GM19324 (cell line): ENCODE results near the gene SEMA5A.
"Not testable (repeated sequence)": the region's sequence is repeated elsewhere in the genome, so short reads cannot be mapped to it uniquely, and the experiment has no call there.

Experiments used
- ATAC-seq: cut with Tn5 transposase; IDR thresholded peaks from one replicate; pipeline ENCODE4 v1.9.1; 2021; ENCODE audit warnings: mild to moderate bottlenecking, moderate library complexity; ENCODE audit not compliant: unreplicated experiment, low FRiP score

The SEMA5A gene

GRCh38 chr5:9411142-9411541 lies 134.7 kb downstream of the SEMA5A start:
- ATAC-seq, result no peak

DNA sequence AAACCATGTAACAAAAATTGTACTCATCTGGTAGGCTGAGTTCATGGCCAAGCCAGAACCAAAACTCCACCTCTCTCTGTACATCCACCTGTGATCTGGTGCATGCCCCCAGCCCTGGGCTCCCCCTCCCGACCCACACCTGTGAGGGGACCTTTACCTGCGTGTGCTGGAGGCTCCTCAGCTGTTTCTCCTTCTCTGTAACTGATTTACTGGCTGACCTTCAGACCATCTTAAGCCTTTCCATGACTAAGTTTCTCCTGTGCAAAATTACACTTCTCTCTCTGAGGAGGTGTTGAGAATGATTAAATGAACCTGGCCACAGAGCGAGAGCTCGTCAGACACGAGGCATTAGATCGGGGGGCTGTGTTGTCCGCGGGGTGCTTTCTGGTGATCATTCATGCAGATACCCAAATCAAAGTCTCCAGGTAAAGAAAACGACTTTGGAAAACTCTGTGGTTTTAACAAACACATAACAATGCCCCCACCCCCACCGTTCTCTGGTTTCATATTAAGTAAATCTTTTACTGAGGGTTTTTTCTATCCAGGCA lies 136.4 kb downstream of the SEMA5A start:
- ATAC-seq, result no peak

- no peak for ATAC-seq
Measured at GRCh38 chr5:9408964-9409363, 136.9 kb downstream of the SEMA5A start.

GRCh38 chr5:9405196-9405754 lies 140.6 kb downstream of the SEMA5A start:
- no peak for ATAC-seq

- no peak for ATAC-seq
Measured at GRCh38 chr5:9401786-9402472, 143.9 kb downstream of the SEMA5A start.

DNA sequence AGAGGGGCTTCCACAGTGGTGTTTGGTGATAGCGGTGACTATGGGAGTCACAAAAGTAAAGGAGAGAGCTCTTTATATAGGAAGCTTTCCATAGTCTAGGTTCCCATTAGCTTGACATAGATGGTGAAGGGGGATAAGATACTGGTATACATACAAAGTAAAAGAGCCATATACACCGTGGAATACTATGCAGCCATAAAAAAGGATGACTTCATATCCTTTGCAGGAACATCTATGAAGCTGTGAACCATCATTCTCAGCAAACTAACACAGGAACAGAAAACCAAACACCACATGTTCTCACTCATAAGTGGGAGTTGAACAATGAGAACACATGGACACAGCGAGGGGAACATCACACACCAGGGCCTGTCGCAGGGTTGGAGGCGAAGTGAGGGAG lies 146.1 kb downstream of the SEMA5A start:
- not testable (repeated sequence) for ATAC-seq

DNA sequence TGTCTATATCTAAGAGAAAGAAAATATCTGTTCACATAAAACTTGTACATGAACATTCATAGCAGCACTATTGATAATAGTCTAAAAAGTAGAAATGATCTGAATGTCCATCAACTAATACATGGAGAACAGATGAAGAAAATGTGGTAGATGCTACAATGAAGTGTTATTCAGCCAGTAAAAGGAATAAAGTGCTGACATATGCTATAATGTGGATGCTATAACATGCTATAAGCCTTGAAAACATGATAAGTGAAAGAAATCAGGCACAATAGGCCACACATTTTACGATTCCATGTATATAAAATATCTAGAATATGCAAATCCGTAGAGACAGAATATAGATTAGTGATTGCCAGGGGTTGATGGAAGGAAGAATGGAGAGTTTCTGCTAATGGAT lies 146.8 kb downstream of the SEMA5A start:
- ATAC-seq, result no peak

DNA sequence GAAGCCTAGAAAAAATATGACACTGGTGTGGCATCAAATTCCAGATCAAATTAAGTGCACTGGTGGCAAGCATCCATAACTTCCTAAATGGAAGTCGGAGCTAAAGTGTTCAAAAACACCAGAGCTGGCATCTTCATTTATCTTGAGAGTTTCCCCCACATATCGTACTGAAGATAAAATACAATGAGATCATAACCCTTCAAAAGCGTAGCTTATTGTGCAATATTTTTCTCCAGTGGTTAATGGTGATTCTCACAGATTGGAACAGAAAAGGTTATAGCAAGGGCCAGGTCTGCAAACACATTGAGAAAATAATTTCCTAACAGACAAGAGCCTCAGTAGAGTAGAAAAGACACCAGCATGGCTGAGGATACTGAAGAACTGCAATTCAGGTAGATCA lies 147.6 kb downstream of the SEMA5A start:
- ATAC-seq, result no peak

GRCh38 chr5:9396285-9396770 lies 149.5 kb downstream of the SEMA5A start:
- ATAC-seq, result no peak

DNA sequence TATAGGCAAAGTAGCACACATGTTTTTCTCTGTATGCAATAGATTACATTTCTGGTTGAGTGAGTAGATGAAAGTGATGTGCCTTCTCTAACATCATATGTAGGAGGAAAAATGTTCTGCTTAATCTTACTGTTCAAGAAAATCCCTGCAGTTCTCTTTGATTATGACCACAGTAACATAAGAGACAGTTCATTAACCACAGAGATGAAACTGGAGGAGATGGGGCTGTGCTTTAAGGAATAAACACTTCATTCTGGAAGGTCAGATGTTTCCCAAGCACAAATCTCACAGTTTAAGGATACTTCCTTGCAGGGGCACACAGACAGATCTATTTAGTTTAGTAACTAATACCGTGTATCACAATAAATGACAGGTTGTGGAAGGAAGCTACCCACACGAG lies 150.2 kb downstream of the SEMA5A start:
- ATAC-seq, result no peak

- no peak for ATAC-seq
Measured at GRCh38 chr5:9394221-9394620, 151.7 kb downstream of the SEMA5A start.

DNA sequence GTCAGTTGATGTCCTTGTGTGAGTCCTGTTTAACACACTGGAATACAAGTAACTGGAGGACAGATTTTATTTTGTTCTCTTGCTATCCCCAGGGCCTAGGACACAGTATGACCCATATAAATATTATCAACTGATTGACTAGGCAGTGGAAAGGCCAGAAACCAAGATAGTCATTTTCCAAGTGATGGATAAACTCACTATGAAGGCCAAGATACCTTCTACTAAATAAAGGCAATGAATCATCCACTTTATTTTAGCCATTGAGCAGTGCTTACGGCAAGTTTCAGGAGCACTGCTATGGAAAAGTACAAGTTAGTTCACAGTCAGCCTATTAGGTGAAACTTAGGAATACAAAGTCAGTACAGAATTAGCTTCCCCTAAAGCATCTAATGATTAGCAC lies 153.2 kb downstream of the SEMA5A start:
- no peak for ATAC-seq

GRCh38 chr5:9391080-9391479 lies 154.8 kb downstream of the SEMA5A start:
- ATAC-seq, result no peak

DNA sequence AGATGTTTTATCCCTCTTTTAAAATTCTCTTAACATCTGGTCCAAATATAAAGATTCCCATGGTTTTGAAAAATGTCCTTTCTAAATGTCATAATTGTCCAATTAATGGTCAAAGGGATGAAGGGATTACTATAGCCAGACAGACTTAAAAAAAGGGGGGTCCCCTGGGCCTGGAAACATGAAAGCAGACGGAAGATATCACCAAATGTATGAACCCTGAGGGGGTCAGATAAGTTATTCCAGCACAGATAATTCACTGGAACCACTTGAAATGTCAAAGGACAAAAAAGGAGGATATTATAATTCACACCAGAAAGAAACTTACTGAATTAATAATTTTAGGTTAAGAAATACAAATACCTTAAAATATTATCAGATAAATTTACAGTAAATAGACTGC lies 155.8 kb downstream of the SEMA5A start:
- no peak for ATAC-seq

GRCh38 chr5:9388941-9389674 lies 156.8 kb downstream of the SEMA5A start:
- ATAC-seq, result no peak

- ATAC-seq, result no peak
Measured at GRCh38 chr5:9387879-9388278, 158.0 kb downstream of the SEMA5A start.

- ATAC-seq, result no peak
Measured at GRCh38 chr5:9386945-9387344, 158.9 kb downstream of the SEMA5A start.

GRCh38 chr5:9382522-9382921 lies 163.4 kb downstream of the SEMA5A start:
- ATAC-seq, result no peak

DNA sequence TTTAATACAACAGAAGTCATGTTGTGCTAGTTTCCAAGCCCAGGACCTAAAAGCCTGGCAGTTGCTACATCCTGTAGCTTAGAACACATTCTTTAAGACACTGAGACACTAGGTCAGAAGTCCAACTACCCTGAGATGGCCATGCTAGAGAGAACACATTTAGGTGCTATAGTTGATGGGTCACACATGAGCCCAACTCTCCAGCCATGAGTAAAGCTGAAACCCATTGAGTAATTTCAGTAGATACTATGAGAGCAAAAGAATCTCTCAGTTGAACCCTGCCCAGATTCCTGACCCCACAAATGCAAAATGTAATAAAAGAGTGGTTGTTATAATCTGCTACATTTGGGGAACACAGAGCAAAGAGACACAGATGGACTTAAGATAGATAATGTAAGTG lies 164.4 kb downstream of the SEMA5A start:
- ATAC-seq, result no peak

GRCh38 chr5:9380109-9380508 lies 165.8 kb downstream of the SEMA5A start:
- no peak for ATAC-seq

DNA sequence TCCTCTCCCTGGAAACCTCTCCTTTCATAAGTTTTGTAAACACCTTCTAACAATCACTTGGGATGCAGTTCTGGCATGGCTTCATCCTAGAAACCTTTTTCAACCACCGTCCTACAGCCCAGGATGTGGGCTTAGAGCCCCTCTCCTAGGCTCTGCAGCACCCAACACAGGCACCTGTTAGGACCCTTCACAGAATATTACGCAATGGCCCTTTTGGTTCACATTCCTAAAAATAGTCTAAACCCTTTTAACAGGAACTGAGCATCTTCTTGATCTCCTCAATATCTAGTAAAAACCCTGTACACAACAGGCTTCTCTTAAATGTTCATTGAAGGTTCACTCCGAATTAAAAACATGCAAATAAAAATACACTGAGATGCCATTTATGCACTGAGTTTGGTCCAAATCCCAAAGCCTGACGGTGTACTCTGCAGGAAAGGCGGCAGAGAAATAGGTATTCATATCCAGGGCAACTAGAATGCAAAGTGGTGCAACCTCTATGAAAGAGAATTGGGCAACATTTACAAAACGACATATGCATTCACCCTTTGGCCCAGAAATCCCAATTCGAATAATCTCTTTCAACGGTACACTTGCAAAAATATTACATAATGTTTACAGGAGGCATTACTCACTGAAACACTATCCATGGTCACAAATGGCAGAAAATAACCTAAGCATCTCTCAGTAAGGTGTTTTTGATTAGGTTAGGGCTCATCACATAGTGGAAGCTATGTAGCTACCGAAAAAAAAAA lies 169.3 kb downstream of the SEMA5A start:
- ATAC-seq, result no peak
